ENCODE measurements around the gene PIMREG.

DNA sequence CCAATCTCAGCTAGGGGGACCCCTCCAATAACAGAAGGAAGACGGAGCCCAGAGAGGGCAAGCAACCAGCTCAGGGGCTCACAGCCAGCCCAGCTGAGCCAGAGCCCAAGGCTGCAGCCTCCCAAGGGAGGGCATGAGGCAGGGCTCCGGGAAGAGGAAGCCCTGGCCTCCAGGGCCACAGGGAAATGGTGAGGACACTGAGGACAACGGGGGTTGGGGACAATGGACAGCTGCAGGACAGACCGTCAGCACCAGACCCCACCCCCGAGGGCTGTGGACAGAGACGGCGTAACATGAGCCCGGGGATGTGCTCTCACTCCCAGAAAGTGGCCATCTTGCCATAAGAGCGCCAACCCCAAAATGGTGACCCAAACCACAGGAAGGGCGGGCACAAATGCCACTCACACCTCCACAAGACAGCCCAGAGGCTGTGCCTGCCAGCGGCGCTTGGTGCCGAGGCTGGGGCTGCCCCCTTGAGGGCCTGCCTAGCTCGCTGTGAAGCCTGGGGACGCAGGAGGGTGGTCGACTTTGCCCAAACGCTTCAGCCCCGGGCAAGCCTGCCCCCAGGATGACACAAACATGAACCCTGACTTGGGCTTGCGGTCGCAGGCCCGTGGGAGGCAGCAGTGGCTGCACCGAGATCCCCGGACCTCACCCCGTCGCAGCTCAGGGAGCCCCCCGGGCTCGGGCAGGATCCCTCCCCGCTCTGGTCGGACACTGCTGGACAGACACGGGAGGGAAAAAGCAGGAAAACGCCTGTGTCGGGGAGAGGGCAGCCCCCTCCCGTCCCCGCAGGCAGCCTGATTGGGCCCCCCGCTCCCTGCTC lies 10.5 kb downstream of the PIMREG start:
- TF ChIP-seq, protein P1, sequence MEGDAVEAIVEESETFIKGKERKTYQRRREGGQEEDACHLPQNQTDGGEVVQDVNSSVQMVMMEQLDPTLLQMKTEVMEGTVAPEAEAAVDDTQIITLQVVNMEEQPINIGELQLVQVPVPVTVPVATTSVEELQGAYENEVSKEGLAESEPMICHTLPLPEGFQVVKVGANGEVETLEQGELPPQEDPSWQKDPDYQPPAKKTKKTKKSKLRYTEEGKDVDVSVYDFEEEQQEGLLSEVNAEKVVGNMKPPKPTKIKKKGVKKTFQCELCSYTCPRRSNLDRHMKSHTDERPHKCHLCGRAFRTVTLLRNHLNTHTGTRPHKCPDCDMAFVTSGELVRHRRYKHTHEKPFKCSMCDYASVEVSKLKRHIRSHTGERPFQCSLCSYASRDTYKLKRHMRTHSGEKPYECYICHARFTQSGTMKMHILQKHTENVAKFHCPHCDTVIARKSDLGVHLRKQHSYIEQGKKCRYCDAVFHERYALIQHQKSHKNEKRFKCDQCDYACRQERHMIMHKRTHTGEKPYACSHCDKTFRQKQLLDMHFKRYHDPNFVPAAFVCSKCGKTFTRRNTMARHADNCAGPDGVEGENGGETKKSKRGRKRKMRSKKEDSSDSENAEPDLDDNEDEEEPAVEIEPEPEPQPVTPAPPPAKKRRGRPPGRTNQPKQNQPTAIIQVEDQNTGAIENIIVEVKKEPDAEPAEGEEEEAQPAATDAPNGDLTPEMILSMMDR (conservative IDR thresholded peaks at IDR 0.05) = no peak
- TF ChIP-seq EZH2 (IDR thresholded peaks at IDR 0.05; ENCODE audit: low read depth) = no peak
